Left colon (tissue), 2 donors: ENCODE data around the gene CHST12. TPM values are rescaled to one million over a fixed set of nuclear protein-coding genes. Genes with fewer than 3 reads are reported as not detected.

ENCODE experiments used
- ATAC-seq: fragments of 200-7000 bp; cut with Tn5 transposase; one replicate; pipeline ENCODE4 v1.9.1; 2020; ENCODE audit warnings: mild to moderate bottlenecking, moderate library complexity
- DNase-seq, 2 donors: peaks; one replicate each; pipeline ENCODE4 v3.0.0-alpha.2; 2020
- intact Hi-C, 2 donors: fragments of 100-400 bp; cut with DNase I in 1 of 2; cut with micrococcal nuclease in 1 of 2; formaldehyde crosslinking; loops; one replicate each; pipeline versions ENCODE4 v1.11.2 to v1.14.0; 2022; cut with DNase I, micrococcal nuclease
- total RNA-seq, 2 donors: library from RNA; stranded (reverse); fragmentation: NEBNext Ultra II Directional; extraction: Animal tissue kit (Norgen Biotek cat#: 25700); gene quantifications; one replicate each; pipeline ENCODE4 v1.2.1, GENCODE V29; 2021
- donor health status: DM: no; HTN: no; CAD: no.
- donor health status: DM: yes; HTN: yes; CAD: no.

Gene CHST12
- total RNA-seq, 2 donors from 2014 or later = 11.5 to 12.6 TPM

- intact Hi-C loops = no loop called here
- DNase-seq = peak in 1 of 2 donors; percentile 6
- ATAC-seq = no peak
Observed at GRCh38 chr7:2487586-2488271, 84.3 kb downstream of the CHST12 start.

DNA sequence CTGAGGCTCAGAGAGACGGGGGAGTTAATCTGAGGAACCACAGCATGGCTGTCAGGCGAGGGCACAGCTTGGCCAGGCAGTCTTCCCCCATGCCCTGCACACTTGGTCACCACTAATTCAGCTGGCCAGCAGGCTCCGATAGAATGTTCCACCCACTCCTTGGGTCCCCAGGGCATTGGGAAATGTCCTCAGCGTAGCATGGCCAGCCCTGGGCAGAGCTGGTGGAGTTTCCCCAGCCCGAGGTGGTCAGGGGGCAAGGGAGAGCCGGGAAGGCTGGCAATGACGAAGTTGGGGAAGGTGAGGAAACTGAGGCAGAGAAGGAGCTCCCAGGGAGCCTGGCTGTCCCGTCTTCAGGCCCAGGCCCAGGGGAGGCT lies 84.8 kb downstream of the CHST12 start:
- no peak for ATAC-seq
- intact Hi-C loops = no loop called here
- DNase-seq = peak in 1 of 2 donors; percentile 5

DNA sequence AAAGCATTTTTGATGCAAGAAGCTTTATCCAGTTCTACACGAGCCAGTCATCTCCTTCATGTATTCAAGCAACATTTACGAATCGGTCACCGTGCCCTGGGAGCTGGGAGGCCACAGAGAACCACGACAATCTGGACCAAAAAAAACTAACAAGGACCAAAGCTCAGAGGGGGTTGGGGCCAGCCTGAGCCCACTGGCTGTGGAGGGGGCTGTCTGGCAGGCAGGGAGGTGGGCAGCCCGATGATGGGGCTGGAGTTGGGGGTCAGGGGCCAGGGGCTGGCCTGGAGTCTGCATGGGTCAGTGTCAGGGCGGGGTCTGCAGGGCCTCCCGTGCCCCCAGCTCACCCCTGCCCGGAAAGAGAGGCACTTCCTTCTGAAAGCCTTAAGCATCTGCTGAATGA lies 85.3 kb downstream of the CHST12 start:
- no peak for DNase-seq
- no peak for ATAC-seq
- intact Hi-C loops = no loop called here

DNA sequence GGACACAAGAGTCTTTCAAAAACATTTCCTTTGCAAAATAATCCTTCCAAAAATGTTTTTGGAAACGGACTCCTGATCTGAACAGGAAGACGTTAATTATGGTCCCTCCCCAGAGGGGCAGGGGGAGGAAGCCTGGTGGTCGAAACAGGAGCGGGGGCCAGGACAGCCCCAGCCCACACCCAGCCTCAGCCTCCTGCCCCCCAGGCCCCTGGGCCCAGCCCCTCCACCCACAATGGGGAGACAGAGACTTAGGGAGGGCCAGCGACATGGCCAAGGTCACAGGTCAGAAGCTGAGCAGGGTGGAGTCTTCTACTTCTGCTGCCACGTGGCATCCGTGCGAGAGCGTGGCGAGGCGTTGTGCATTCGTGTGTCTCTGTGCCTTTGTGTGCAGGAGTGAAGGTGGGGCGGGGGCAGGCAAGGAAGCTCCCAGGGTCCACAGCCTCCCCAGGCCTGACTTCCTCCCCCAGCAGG lies 86.8 kb downstream of the CHST12 start:
- ATAC-seq (no peak), DNase-seq (no peak)
- intact Hi-C loops = no loop called here

GRCh38 chr7:2492038-2492437 lies 88.6 kb downstream of the CHST12 start:
- ATAC-seq = no peak
- intact Hi-C loops = no loop called here
- no peak for DNase-seq

DNA sequence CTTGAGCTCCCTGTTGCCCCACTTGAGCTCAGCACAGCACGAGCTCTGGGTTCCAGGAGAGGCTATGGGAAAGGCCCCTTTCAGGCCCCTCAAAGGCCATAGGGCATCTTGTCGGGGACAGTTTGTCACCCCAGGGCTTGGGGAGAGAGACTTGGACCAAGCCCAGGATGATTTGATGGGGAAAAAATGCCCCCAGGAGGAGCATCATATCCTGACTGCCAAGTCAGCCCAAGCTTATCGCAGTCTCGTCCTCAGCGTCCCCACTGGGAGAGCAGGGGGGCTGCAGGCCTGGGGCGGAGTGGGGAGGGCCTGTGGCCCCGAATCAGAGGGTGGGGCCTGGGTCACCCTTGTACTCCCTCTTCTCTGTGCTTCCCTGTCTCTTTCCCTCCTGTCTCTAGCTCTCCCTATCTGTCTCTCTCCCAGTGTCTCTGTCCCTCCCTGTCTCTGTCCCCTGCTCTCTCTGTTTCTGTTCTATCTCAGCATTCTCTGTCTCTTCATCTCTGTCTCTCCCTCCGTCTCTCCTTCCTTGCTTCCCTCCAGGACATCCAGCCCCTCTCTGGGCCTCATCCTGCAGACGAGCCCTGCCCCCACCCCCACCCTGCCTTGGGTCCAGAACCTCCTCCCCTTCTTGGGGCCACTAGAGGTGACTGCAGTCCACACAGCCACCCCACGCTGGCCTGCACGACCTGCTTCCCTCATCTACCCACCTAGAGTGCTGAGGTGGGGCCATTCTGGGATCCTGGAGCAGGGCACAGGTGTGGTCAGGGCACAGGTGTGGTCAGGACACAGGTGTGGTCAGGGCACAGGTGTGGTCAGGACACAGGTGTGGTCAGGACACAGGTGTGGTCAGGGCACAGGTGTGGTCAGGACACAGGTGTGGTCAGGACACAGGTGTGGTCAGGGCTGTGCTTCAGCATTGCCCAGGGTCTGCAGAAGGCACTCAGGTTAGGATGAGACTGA lies 90.1 kb downstream of the CHST12 start:
- DNase-seq (peak in 1 of 2 donors; percentile 55), ATAC-seq (peak; percentile 71)
- intact Hi-C loops = no loop called here

DNA sequence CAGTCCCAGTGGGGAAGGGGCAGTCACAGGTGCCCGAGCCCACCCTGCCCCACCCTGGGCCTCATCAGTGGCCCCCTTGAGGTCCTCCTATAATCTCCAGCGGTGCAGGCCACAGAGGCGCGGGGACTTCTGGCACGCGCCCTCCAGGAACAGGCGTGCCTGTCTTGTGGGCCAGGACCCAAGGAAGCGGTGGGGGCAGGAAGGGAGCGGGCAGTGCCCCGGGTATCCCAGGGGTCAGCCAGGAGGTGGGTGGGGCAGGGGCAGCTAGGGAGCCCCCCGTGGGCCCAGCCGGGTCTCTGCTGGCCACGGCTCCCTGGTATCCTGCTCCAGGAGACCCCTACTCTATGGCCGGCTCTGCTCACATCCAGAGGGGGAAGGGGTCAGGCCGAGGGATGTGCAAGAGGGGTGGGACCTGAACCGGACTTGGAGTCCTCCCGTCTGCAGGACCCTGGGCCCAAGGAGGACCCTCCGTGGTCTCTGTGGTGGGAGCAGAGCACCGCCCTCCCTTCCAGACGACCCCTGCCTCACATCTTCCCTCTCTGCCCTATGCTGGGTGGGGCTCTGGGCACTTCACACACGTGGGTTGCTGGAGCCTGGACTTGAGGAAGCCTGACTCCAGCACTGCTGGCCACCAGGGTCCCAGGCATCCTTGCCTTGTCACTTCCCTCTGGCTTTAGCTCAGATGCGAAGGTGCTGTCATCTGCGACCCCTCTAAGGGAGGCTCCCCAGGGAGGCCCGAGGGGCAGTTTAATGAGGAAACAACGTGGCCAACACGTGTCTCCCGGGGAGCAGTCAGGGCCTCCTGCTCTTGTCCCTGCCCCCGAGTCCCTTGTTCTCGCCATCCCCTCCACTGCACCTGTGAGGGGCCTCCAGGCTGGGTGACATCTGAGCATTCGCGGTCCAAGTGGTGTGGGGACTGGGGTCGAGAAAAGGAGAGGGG lies 91.0 kb downstream of the CHST12 start:
- ATAC-seq = peak; percentile 56
- intact Hi-C loops = no loop called here
- no peak for DNase-seq

- DNase-seq (no peak), ATAC-seq (peak; percentile 70)
- intact Hi-C loops = no loop called here
Observed at GRCh38 chr7:2495418-2496299, 92.2 kb downstream of the CHST12 start.

GRCh38 chr7:2496375-2496774 lies 93.0 kb downstream of the CHST12 start:
- intact Hi-C loops = no loop called here
- ATAC-seq (no peak), DNase-seq (no peak)

DNA sequence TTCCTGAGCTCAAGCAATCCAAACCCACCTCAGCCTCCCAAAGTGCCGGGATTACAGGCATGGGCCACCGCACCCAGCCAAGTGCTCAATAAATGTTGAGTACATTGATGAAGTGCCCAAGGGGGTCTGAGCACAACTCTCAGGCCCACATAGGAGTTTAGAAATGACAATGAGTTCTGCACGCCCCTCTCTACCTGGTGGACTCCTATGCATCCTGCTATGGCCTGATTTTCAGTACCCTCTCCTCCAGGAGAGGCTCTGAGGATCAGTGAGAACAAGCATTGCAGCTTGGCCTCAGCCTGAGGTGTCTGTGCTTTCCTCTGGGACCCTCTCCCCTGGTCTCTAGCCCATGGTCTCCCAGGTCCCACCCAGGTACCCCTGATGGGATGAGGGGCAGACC lies 93.7 kb downstream of the CHST12 start:
- no peak for ATAC-seq

GRCh38 chr7:2497500-2498336 lies 94.3 kb downstream of the CHST12 start:
- no peak for ATAC-seq
- DNase-seq = no peak
- intact Hi-C loops = no loop called here

More for the DNA sequence above, 93.7 kb downstream of the CHST12 start:
- no peak for DNase-seq
- intact Hi-C loops = no loop called here

Other genes with a start within 250 kb of the CHST12 start
- gene MAD1L1, start 170.7 kb upstream of the CHST12 start, total RNA-seq = 10 to 100 TPM; 22.1 to 28.2 TPM
- 10 to 100 TPM; 15.0 to 15.6 TPM for gene MRM2, start 161.4 kb upstream of the CHST12 start, total RNA-seq
- 10 to 100 TPM in 1 of 2 donors, 1 to 10 TPM in 1; 8.1 to 10.3 TPM for gene NUDT1, start 161.4 kb upstream of the CHST12 start, total RNA-seq
- gene SNX8, start 89.2 kb upstream of the CHST12 start, total RNA-seq = 10 to 100 TPM; 21.8 to 38.0 TPM
- gene EIF3B, start 48.8 kb upstream of the CHST12 start, total RNA-seq = 100 to 1,000 TPM in 1 of 2 donors, 10 to 100 TPM in 1; 90.4 to 105 TPM
- not detected for gene GRIFIN, start 72.8 kb downstream of the CHST12 start, total RNA-seq
- gene LFNG, start 116.2 kb downstream of the CHST12 start, total RNA-seq = 10 to 100 TPM; 48.3 to 70.1 TPM
- gene BRAT1, start 151.9 kb downstream of the CHST12 start, total RNA-seq = 10 to 100 TPM; 21.8 to 21.9 TPM
- 10 to 100 TPM; 28.5 to 30.5 TPM for gene IQCE, start 155.4 kb downstream of the CHST12 start, total RNA-seq
- 10 to 100 TPM; 31.3 to 51.0 TPM for gene TTYH3, start 228.4 kb downstream of the CHST12 start, total RNA-seq